ENCODE results near the gene SCP2D1. TPM values are rescaled to one million over a fixed set of nuclear protein-coding genes. Genes with fewer than 3 reads are reported as not detected.

The SCP2D1 gene
- total RNA-seq, 2 donors from 2014 or later = 2.3 TPM; not detected in 1

GRCh38 chr20:18858816-18859215 is 45.2 kb downstream of the SCP2D1 start:
- intact Hi-C loops (cut with DNase I) = no loop called here
- 92% methylated on average over 3 of the region's 3 CpGs for WGBS
- TF ChIP-seq POLR2A (IDR thresholded peaks at IDR 0.05) (no peak), POLR2AphosphoS5 (IDR thresholded peaks at IDR 0.05) (no peak)
- Histone ChIP-seq H3K27ac (no peak overlapping the region), H3K4me3 (no peak overlapping the region), H3K4me1 (replicated peaks) (no peaks in the 10 kb centered on the region), H3K27me3 (replicated peaks; ENCODE audit: insufficient read depth) (no peaks in the 10 kb centered on the region), H3K36me3 (no peaks in the 10 kb centered on the region), H3K9me3 (no peaks in the 10 kb centered on the region)
- DNase-seq (ENCODE audit: low spot score) = no peak

Other genes with a start within 250 kb of the SCP2D1 start
- gene SMIM26, start 246.4 kb upstream of the SCP2D1 start, total RNA-seq = 100 to 1,000 TPM; 153 to 169 TPM
- 10 to 100 TPM; 31.2 to 51.6 TPM for gene DTD1, start 225.7 kb upstream of the SCP2D1 start, total RNA-seq

Data from prostate gland (tissue), 2 donors.